Cortex of kidney (tissue), 1 donor: Measurements from ENCODE around the gene PUM1.

Experiments
- DNase-seq: peaks from one replicate; lab custom pipeline; 2025; lab: John Stamatoyannopoulos, UW

Gene PUM1

GRCh38 chr1:30892671-30893073, 172.8 kb downstream of the PUM1 start:
- no peak for DNase-seq

- no peak for DNase-seq
Measured at GRCh38 chr1:30891227-30891552, 174.3 kb downstream of the PUM1 start.

- DNase-seq = no peak
Measured at GRCh38 chr1:30890502-30891226, 174.9 kb downstream of the PUM1 start.

- DNase-seq = no peak
Measured at GRCh38 chr1:30889511-30889910, 176.0 kb downstream of the PUM1 start.

- DNase-seq = no peak
Measured at GRCh38 chr1:30888975-30889374, 176.5 kb downstream of the PUM1 start.

GRCh38 chr1:30888391-30888790, 177.1 kb downstream of the PUM1 start:
- no peak for DNase-seq

GRCh38 chr1:30887485-30888315, 177.8 kb downstream of the PUM1 start:
- DNase-seq = no peak

GRCh38 chr1:30886710-30887428, 178.6 kb downstream of the PUM1 start:
- no peak for DNase-seq

GRCh38 chr1:30885570-30886522, 179.7 kb downstream of the PUM1 start:
- DNase-seq = no peak

GRCh38 chr1:30884723-30885122, 180.8 kb downstream of the PUM1 start:
- DNase-seq = no peak

- DNase-seq = no peak
Measured at GRCh38 chr1:30883389-30884172, 181.9 kb downstream of the PUM1 start.

GRCh38 chr1:30882678-30883388, 182.7 kb downstream of the PUM1 start:
- DNase-seq = no peak
